ENCODE measurements around the gene ATXN2L. TPM values are rescaled to one million over a fixed set of nuclear protein-coding genes. Genes with fewer than 3 reads are reported as not detected.

Gene ATXN2L
- total and polyA plus RNA-seq, 10 of the 15 experiments (the other 5 are each of a cell fraction or from before 2014, with no cell fraction given), result 3.5 to 210 (median 61.1) TPM

DNA sequence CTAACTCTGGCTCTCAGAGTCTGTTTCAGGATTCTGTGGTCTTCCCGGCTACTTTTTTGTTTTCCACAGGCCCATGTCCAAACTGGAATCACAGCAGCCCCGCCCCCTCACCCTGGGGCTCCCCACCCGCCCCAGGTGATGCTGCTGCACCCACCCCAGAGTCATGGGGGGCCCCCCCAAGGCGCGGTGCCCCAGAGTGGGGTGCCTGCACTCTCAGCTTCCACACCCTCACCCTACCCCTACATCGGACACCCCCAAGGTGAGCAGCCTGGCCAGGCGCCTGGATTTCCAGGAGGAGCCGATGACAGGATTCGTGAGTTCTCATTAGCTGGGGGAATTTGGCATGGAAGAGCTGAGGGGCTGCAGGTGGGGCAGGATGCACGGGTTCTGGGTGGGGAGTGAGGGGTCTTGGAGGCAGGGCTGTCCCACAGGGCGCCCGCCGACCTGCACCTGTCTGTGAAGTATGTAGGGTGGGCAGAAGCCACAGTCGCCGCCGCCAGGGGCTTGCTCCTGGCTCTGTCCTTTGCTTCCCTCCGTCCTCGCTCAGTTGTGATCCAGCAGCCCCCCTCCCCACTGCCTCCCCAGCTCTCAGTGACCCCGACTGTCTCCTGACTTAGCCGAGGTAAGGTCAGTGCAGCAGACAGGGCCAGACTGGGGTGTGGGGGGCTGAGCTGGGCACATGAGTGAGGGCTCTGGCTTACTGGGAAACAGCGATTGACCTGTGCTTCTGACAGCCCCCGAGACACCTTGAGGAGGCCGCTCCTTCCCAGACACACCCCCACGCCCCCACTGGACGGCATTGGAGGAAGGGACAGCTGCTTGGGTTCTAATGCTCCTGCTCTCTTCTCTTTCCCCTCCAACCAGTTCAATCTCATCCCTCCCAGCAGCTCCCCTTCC, 13.3 kb downstream of the ATXN2L start:
- RAD21 ChIA-PET (ENCODE audit: unreplicated experiment), result no interaction called here
- no peak overlapping the region for H2AFZ ChIP-seq (ENCODE audit: control insufficient read depth, low read depth, low read length)
- no peak overlapping the region for H3K4me2 ChIP-seq (ENCODE audit: control insufficient read depth, insufficient read depth)
- 91% methylated on average over 22 of the region's 25 CpGs for WGBS (ENCODE audit: insufficient coverage, insufficient replicate concordance, low lambda C conversion rate, missing lambda C conversion rate)
- no peaks in the 10 kb centered on the region for H3K27me3 ChIP-seq (replicated peaks in 1 of 2; ENCODE audit: control insufficient read depth in 2 of 2, insufficient read depth in 2 of 2, low read length in 1 of 2)
- SMC1A ChIA-PET (ENCODE audit: uncharacterized antibody, unreplicated experiment), result no interaction called here
- H3K4me3 ChIP-seq, result no peak overlapping the region
- POLR2A ChIA-PET, result no interaction called here
- H3K27ac ChIP-seq (ENCODE audit: control insufficient read depth, insufficient read depth), result no peak overlapping the region
- peaks cover 43 to 45% of the 10 kb centered on the region in 2 experiments for H3K36me3 ChIP-seq (ENCODE audit: control insufficient read depth in 2 of 2, insufficient read depth in 2 of 2, low read length in 1 of 2)
- H3K79me2 ChIP-seq (ENCODE audit: control insufficient read depth, insufficient read depth, low read length), result no peaks in the 10 kb centered on the region
- no peaks in the 10 kb centered on the region for H3K4me1 ChIP-seq (ENCODE audit: control insufficient read depth, insufficient read depth, low read length)
- intact Hi-C loops (cut with micrococcal nuclease; ENCODE audit: unreplicated experiment), result no loop called here
- TF ChIP-seq CHD4 (IDR thresholded peaks at IDR 0.05) (no peak), CBFB (IDR thresholded peaks at IDR 0.05; ENCODE audit: low read depth) (no peak), LARP7 (IDR thresholded peaks at IDR 0.05) (no peak)
- TF ChIP-seq, protein P1, sequence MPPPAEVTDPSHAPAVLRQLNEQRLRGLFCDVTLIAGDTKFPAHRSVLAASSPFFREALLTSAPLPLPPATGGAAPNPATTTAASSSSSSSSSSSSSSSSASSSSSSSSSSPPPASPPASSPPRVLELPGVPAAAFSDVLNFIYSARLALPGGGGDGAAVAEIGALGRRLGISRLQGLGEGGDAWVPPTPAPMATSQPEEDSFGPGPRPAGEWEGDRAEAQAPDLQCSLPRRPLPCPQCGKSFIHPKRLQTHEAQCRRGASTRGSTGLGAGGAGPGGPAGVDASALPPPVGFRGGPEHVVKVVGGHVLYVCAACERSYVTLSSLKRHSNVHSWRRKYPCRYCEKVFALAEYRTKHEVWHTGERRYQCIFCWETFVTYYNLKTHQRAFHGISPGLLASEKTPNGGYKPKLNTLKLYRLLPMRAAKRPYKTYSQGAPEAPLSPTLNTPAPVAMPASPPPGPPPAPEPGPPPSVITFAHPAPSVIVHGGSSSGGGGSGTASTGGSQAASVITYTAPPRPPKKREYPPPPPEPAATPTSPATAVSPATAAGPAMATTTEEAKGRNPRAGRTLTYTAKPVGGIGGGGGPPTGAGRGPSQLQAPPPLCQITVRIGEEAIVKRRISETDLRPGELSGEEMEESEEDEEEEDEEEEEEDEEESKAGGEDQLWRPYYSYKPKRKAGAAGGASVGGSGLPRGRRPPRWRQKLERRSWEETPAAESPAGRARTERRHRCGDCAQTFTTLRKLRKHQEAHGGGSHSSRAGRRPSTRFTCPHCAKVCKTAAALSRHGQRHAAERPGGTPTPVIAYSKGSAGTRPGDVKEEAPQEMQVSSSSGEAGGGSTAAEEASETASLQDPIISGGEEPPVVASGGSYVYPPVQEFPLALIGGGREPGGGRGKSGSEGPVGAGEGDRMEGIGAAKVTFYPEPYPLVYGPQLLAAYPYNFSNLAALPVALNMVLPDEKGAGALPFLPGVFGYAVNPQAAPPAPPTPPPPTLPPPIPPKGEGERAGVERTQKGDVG (CRISPR knock-in tag; IDR thresholded peaks at IDR 0.05), result no peak
- CTCF ChIA-PET, result interaction anchor here (1.1 to 1.5 kb wide), 3 partner anchors 9 to 109 kb away, joined by 4 to 5 read pairs (median 5); partner anchors contain the start of gene TUFM
- H3K9ac ChIP-seq (ENCODE audit: control insufficient read depth, insufficient read depth, low read length), result no peak overlapping the region
- no peak for FAIRE-seq
- no peaks in the 10 kb centered on the region for H3K9me3 ChIP-seq (replicated peaks; ENCODE audit: control insufficient read depth, insufficient read depth, low read length)
- in situ Hi-C loops (cut with MboI), result no loop called here
- no peak for ATAC-seq
- BruUV-seq (replicated peaks), result TSS peak; percentile 29
- DNase-seq (ENCODE audit: low read depth, low spot score), result no peak
- no peaks in the 10 kb centered on the region for H4K20me1 ChIP-seq (ENCODE audit: control insufficient read depth, insufficient read depth)

Data from GM12878 (cell line).